Transverse colon (tissue), 4 donors: Measurements from ENCODE around the gene XPO6. TPM values are rescaled to one million over a fixed set of nuclear protein-coding genes. Genes with fewer than 3 reads are reported as not detected.

Source experiments
- DNase-seq: peaks from one replicate; pipeline ENCODE4 v3.0.0-alpha.2; 2019
- H3K27ac ChIP-seq, 4 donors: fragments of 200-600 bp; sonication (generic); 2 replicates each; pipeline ENCODE4 v1.5.1; 2016 to 2018; ENCODE audit warnings: inconsistent platforms in 4 of 4
- H3K27me3 ChIP-seq: fragments of 200-600 bp; sonication (generic); 2 replicates; pipeline ENCODE4 v1.5.1; 2017; ENCODE audit warnings: inconsistent platforms
- H3K36me3 ChIP-seq, 4 donors: fragments of 200-600 bp; sonication (generic); 2 replicates each; pipeline ENCODE4 v1.5.1; 2017 to 2019; ENCODE audit warnings: inconsistent platforms in 4 of 4
- H3K4me1 ChIP-seq, 4 donors: fragments of 200-600 bp; sonication (generic); 2 replicates each; pipeline ENCODE4 v1.5.1; 2017 to 2020; ENCODE audit warnings: inconsistent platforms in 4 of 4
- H3K4me3 ChIP-seq, 4 donors: fragments of 200-600 bp; sonication (generic); 1 replicate in 1 of 4; 2 replicates in 3 of 4; pipeline versions ENCODE4 v1.5.1 to v1.6.1; 2017 to 2019; ENCODE audit warnings: inconsistent platforms in 4 of 4
- H3K9me3 ChIP-seq, 2 donors: fragments of 200-600 bp; sonication (generic); 2 replicates each; pipeline ENCODE4 v1.5.1; 2017 to 2019; ENCODE audit warnings: inconsistent platforms in 2 of 2
- EP300 ChIP-seq: sonication (generic); formaldehyde crosslinking; IDR thresholded peaks from one replicate; pipeline ENCODE4 v1.6.1; 2017; ENCODE audit warnings: antibody characterized with exemption, low read depth
- POLR2A ChIP-seq: fragments of 450-650 bp; IDR thresholded peaks from one replicate; pipeline ENCODE4 v1.6.1; 2016; ENCODE audit warnings: antibody characterized with exemption, mild to moderate bottlenecking, moderate library complexity
- POLR2AphosphoS5 ChIP-seq, 3 donors: sonication (generic); formaldehyde crosslinking; IDR thresholded peaks; one replicate each; pipeline ENCODE4 v1.6.1; 2016; ENCODE audit warnings: antibody characterized with exemption in 3 of 3
- WGBS, 2 donors: methylation state at CpG; one replicate each; pipeline ENCODE4 v1.1.5; 2018; ENCODE audit warnings: low coverage in 1 of 2; 5-methylcytosine and 5-hydroxymethylcytosine counted together
- in situ Hi-C, 4 donors: fragments of 200-750 bp; cut with MboI; loops; one replicate each; pipeline versions ENCODE4 v1.15.0 to v1.15.1; 2017; ENCODE audit warnings: low sequenced_read_pairs in 3 of 4, low pct_ligation_motif_present in 1 of 4, low pct_unique_long_range_greater_than_20kb in 1 of 4
- intact Hi-C: fragments of 100-400 bp; cut with DNase I; formaldehyde crosslinking; loops from one replicate; pipeline ENCODE4 v1.15.1; 2023; ENCODE audit warnings: low total_unique reads
- total RNA-seq, 4 donors: library from RNA; depleted of rRNA; stranded (reverse); fragments of >200 nt; gene quantifications; one replicate each; pipeline ENCODE4 v1.1.0, GENCODE V29; 2016
- TF ChIP-seq, protein P1 (sequence below), 5 experiments: fragments of 200-600 bp in 3 of 5; fragments of 450-650 bp in 2 of 5; sonication (generic) in 3 of 5; IDR thresholded peaks; 1 replicate in 2 of 5; 2 replicates in 3 of 5; pipeline ENCODE4 v1.5.1; 2016 to 2017; ENCODE audit warnings: antibody characterized with exemption in 5 of 5, inconsistent platforms in 3 of 5, mild to moderate bottlenecking in 2 of 5, moderate library complexity in 1 of 5

Gene XPO6
- total RNA-seq, 4 donors from 2014 or later: 140 to 254 (median 204) TPM

DNA sequence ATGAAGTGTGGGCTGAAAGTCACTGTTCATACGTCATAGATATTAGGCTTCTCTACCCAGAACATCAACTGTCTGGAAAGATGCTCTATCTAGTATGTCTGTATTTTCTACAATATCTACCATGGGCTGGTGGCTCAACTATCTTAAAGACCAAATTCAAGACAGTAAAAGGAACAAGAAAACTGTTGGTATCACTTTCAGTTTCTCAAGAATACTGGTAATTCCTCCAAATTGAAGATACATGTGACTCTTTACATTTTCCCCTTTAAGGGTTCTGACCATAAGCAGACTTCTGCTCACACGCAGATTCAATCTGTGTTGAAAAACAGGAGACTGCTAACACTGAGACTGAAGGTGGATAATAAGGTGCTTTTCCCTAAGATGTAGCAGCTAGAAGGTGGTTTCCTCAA is 24.2 kb downstream of the XPO6 start:
- no peak for TF ChIP-seq EP300
- no peak for TF ChIP-seq POLR2AphosphoS5 (IDR thresholded peaks at IDR 0.05)
- TF ChIP-seq POLR2A: no peak
- TF ChIP-seq, protein P1, sequence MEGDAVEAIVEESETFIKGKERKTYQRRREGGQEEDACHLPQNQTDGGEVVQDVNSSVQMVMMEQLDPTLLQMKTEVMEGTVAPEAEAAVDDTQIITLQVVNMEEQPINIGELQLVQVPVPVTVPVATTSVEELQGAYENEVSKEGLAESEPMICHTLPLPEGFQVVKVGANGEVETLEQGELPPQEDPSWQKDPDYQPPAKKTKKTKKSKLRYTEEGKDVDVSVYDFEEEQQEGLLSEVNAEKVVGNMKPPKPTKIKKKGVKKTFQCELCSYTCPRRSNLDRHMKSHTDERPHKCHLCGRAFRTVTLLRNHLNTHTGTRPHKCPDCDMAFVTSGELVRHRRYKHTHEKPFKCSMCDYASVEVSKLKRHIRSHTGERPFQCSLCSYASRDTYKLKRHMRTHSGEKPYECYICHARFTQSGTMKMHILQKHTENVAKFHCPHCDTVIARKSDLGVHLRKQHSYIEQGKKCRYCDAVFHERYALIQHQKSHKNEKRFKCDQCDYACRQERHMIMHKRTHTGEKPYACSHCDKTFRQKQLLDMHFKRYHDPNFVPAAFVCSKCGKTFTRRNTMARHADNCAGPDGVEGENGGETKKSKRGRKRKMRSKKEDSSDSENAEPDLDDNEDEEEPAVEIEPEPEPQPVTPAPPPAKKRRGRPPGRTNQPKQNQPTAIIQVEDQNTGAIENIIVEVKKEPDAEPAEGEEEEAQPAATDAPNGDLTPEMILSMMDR (IDR thresholded peaks at IDR 0.05): no peak
- no peaks in the 10 kb centered on the region for H3K36me3 ChIP-seq
- DNase-seq: no peak
- no peaks in the 10 kb centered on the region for H3K9me3 ChIP-seq
- intact Hi-C loops: no loop called here
- peaks cover 0 to 66% (median 6%) of the 10 kb centered on the region in 4 donors for H3K4me1 ChIP-seq
- WGBS, 2 donors: 66 to 88% methylated on average over 2 of the region's 2 CpGs
- H3K27ac ChIP-seq: peak overlapping the region; percentile 23 to 70 (median 36)
- no peaks in the 10 kb centered on the region for H3K27me3 ChIP-seq
- in situ Hi-C loops: no loop called here
- H3K4me3 ChIP-seq: no peak overlapping the region

DNA sequence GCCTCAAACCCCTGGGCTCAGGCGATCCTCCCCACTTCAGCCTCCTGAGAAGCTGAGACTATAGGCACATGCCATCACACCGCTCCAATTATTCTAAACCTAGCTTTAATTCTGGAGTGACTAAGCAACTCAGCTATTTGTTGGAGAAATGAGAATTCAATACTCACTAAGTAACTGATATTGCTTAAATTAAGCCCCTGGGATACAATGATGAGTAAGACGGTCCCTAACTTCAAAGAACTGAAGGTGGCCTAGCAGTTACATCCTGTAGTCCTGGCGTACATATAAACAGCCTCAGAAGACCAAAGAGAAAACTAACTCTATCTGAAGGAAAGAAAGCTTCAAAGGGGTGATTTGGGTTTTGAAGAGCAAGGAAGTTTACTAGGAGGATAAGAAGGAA is 25.0 kb downstream of the XPO6 start:
- no peaks in the 10 kb centered on the region for H3K27me3 ChIP-seq
- no peaks in the 10 kb centered on the region for H3K9me3 ChIP-seq
- H3K4me3 ChIP-seq: no peak overlapping the region
- intact Hi-C loops: no loop called here
- no peak for DNase-seq
- no peak for TF ChIP-seq POLR2A
- no peak for TF ChIP-seq POLR2AphosphoS5 (IDR thresholded peaks at IDR 0.05)
- TF ChIP-seq, protein P1 (IDR thresholded peaks at IDR 0.05): no peak
- TF ChIP-seq EP300: no peak
- H3K27ac ChIP-seq: peak overlapping the region in 2 of 4 donors; percentile 28 to 70
- 81 to 89% methylated on average over 3 to 4 of the region's 4 CpGs for WGBS, 2 donors
- H3K36me3 ChIP-seq: no peaks in the 10 kb centered on the region
- in situ Hi-C loops: no loop called here
- H3K4me1 ChIP-seq: peaks cover 7 to 73% (median 10%) of the 10 kb centered on the region in 4 donors

DNA sequence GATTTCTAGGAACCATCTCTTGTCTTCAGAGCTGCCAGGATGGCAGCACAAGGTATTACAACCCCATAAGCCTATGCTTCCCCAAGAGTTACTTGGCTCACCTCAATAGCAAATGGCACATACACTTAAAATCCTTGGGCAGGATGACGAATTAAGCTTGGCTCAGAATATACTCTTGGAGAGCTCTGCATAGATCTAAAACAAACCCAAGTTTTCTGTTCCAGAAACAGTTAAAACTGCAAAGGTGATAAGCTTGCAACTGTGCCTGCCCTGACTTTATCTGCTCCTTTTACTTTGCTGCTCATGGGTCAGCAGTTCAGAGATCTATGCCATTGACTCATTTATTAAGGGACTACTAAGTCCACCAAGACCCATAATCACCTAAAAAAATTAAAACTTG is 26.1 kb downstream of the XPO6 start:
- WGBS, 2 donors: 95% methylated on average over 1 of the region's 1 CpG; no CpG with 5 or more reads in 1 of the 2 donors
- Histone ChIP-seq H3K9me3 (no peaks in the 10 kb centered on the region), H3K27ac (no peak overlapping the region), H3K4me3 (no peak overlapping the region), H3K27me3 (no peaks in the 10 kb centered on the region), H3K4me1 (peaks cover 17 to 75% (median 19%) of the 10 kb centered on the region in 4 donors), H3K36me3 (no peaks in the 10 kb centered on the region)
- no peak for TF ChIP-seq POLR2AphosphoS5 (IDR thresholded peaks at IDR 0.05)
- TF ChIP-seq, protein P1 (IDR thresholded peaks at IDR 0.05): no peak
- DNase-seq: no peak
- intact Hi-C loops: no loop called here
- in situ Hi-C loops: no loop called here

DNA sequence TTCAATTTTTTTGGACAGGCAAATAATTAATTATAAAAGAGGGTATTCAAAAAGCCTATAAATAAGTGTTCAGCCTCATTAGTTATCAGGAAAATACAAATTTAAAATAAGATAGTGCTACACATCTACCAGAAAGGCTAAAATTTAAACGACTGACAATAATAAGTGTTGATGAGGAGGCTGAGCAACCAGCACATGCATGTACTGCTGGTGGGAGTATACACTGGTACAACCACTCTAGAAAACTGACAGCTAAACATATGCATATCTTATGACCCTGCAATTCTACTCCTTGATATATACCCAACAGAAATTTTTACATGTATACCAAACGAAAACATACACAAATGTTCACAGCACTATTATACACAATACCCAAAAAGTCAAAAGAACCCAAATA is 27.1 kb downstream of the XPO6 start:
- intact Hi-C loops (no loop called here), in situ Hi-C loops (no loop called here)
- Histone ChIP-seq H3K9me3 (no peaks in the 10 kb centered on the region), H3K27me3 (no peaks in the 10 kb centered on the region), H3K36me3 (no peaks in the 10 kb centered on the region), H3K4me3 (no peak overlapping the region), H3K27ac (no peak overlapping the region), H3K4me1 (peaks cover 17 to 68% (median 20%) of the 10 kb centered on the region in 4 donors)
- DNase-seq: no peak
- WGBS, 2 donors: 96 to 100% methylated on average over 2 of the region's 2 CpGs
- TF ChIP-seq POLR2A (no peak), EP300 (no peak), POLR2AphosphoS5 (IDR thresholded peaks at IDR 0.05) (no peak)
- TF ChIP-seq, protein P1 (IDR thresholded peaks at IDR 0.05): no peak
